ENCODE measurements around the gene EPGN. TPM values are rescaled to one million over a fixed set of nuclear protein-coding genes. Genes with fewer than 3 reads are reported as not detected.

The EPGN gene
- total RNA-seq, 1 donor from 2014 or later = not detected

DNA sequence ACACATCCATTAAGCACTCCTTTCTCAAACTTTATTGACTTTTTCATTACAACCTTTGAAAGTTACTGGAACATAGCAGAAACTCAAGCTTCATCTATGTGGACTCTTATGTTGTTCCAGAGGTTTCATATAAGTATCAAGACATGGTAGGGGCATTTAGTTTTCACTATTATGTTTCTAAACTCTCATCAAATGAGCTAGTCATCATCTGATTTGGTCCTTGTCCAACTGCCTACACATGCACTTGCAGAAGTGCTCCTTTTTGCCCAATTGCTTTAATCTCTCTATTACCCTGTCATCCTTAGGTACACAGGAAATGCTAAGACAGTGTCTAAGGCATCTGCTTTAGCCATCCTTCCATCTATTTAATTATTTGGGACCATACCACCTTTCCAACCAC, 42.2 kb upstream of the EPGN start:
- H3K4me1 ChIP-seq = no peaks in the 10 kb centered on the region
- peaks cover 2% of the 10 kb centered on the region for H3K9me3 ChIP-seq (replicated peaks)
- intact Hi-C loops (cut with micrococcal nuclease) = no loop called here
- no peak overlapping the region for H3K4me3 ChIP-seq
- TF ChIP-seq, protein P1, sequence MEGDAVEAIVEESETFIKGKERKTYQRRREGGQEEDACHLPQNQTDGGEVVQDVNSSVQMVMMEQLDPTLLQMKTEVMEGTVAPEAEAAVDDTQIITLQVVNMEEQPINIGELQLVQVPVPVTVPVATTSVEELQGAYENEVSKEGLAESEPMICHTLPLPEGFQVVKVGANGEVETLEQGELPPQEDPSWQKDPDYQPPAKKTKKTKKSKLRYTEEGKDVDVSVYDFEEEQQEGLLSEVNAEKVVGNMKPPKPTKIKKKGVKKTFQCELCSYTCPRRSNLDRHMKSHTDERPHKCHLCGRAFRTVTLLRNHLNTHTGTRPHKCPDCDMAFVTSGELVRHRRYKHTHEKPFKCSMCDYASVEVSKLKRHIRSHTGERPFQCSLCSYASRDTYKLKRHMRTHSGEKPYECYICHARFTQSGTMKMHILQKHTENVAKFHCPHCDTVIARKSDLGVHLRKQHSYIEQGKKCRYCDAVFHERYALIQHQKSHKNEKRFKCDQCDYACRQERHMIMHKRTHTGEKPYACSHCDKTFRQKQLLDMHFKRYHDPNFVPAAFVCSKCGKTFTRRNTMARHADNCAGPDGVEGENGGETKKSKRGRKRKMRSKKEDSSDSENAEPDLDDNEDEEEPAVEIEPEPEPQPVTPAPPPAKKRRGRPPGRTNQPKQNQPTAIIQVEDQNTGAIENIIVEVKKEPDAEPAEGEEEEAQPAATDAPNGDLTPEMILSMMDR (IDR thresholded peaks at IDR 0.05; ENCODE audit: borderline replicate concordance) = no peak
- no peaks in the 10 kb centered on the region for H3K36me3 ChIP-seq
- no peak overlapping the region for H3K27ac ChIP-seq (replicated peaks)
- no peaks in the 10 kb centered on the region for H3K27me3 ChIP-seq (ENCODE audit: low read depth)
- no peak for DNase-seq

GRCh38 chr4:74267998-74268606, 40.2 kb upstream of the EPGN start:
- H3K4me1 ChIP-seq = no peaks in the 10 kb centered on the region
- no peaks in the 10 kb centered on the region for H3K36me3 ChIP-seq
- H3K4me3 ChIP-seq = no peak overlapping the region
- no peaks in the 10 kb centered on the region for H3K27me3 ChIP-seq (ENCODE audit: low read depth)
- TF ChIP-seq, protein P1 (IDR thresholded peaks at IDR 0.05; ENCODE audit: borderline replicate concordance) = no peak
- peaks cover 5% of the 10 kb centered on the region for H3K9me3 ChIP-seq (replicated peaks)
- no peak overlapping the region for H3K27ac ChIP-seq (replicated peaks)
- intact Hi-C loops (cut with micrococcal nuclease) = no loop called here
- no peak for DNase-seq

GRCh38 chr4:74268643-74269042, 39.6 kb upstream of the EPGN start:
- TF ChIP-seq, protein P1 (IDR thresholded peaks at IDR 0.05; ENCODE audit: borderline replicate concordance) = no peak
- Histone ChIP-seq H3K27me3 (ENCODE audit: low read depth) (no peaks in the 10 kb centered on the region), H3K9me3 (replicated peaks) (peaks cover 5% of the 10 kb centered on the region), H3K4me1 (no peaks in the 10 kb centered on the region), H3K4me3 (no peak overlapping the region), H3K27ac (replicated peaks) (no peak overlapping the region), H3K36me3 (no peaks in the 10 kb centered on the region)
- DNase-seq = no peak
- intact Hi-C loops (cut with micrococcal nuclease) = no loop called here

DNA sequence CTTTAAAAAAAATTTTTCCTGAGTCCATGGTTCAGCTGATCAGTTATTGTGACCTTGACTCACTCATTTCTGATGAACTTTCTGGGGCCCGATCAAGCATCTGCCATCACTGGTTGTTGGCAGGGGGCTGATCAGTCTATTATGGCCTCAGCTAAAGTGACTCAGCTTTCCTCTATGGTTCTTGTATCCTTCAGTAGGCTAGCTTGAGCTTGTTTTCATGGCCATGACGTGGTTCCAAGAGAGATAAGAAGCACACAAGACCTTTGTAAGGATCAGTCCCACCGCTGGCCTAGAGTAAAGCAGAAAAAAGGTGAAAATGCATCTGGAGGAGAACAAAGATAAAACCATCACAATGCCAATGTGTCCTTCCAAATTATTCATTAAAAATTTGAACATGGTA, 29.8 kb upstream of the EPGN start:
- no peaks in the 10 kb centered on the region for H3K9me3 ChIP-seq (replicated peaks)
- TF ChIP-seq, protein P1 (IDR thresholded peaks at IDR 0.05; ENCODE audit: borderline replicate concordance) = no peak
- H3K27ac ChIP-seq (replicated peaks) = no peak overlapping the region
- no peaks in the 10 kb centered on the region for H3K36me3 ChIP-seq
- H3K4me1 ChIP-seq = no peaks in the 10 kb centered on the region
- H3K4me3 ChIP-seq = no peak overlapping the region
- no peaks in the 10 kb centered on the region for H3K27me3 ChIP-seq (ENCODE audit: low read depth)
- intact Hi-C loops (cut with micrococcal nuclease) = no loop called here
- no peak for DNase-seq

- TF ChIP-seq, protein P1 (IDR thresholded peaks at IDR 0.05; ENCODE audit: borderline replicate concordance) = no peak
- intact Hi-C loops (cut with micrococcal nuclease) = no loop called here
- DNase-seq = no peak
- Histone ChIP-seq H3K27ac (replicated peaks) (no peak overlapping the region), H3K4me1 (no peaks in the 10 kb centered on the region), H3K9me3 (replicated peaks) (no peaks in the 10 kb centered on the region), H3K36me3 (no peaks in the 10 kb centered on the region), H3K27me3 (ENCODE audit: low read depth) (no peaks in the 10 kb centered on the region), H3K4me3 (no peak overlapping the region)
Observed at GRCh38 chr4:74279716-74280115, 28.6 kb upstream of the EPGN start.
